Endothelial cell of umbilical vein (primary cell): ENCODE measurements around the gene SRRM3. TPM values are rescaled to one million over a fixed set of nuclear protein-coding genes. Genes with fewer than 3 reads are reported as not detected.

Source experiments
- BruUV-seq: library from RNA; stranded (reverse); fragments of 400-500 nt; replicated peaks from 2 replicates; lab custom pipeline; 2021; lab: Mats Ljungman, UMichigan
- CTCF ChIA-PET: fragments of 300-600, 350-600 bp; sonication (Branson Sonifier 250); formaldehyde crosslinking; loops from one replicate; lab custom pipeline; 2021; ENCODE audit warnings: antibody characterized with exemption, inconsistent platforms; lab: Charles Lee
- POLR2A ChIA-PET: fragments of 300-600, 350-600 bp; sonication (Branson Sonifier 250); formaldehyde crosslinking; loops from one replicate; lab custom pipeline; 2021; ENCODE audit warnings: antibody characterized with exemption, inconsistent platforms; lab: Charles Lee
- DNase-seq: peaks from one replicate; pipeline ENCODE4 v3.0.0-alpha.2; 2011; ENCODE audit warnings: low read depth, low spot score
- FAIRE-seq: peaks from 2 replicates; lab custom pipeline; 2011; peaks lifted over from hg19 to GRCh38; lab: Jason Lieb, UNC
- H2AFZ ChIP-seq: 2 replicates; pipeline ENCODE4 v1.6.0; 2012; ENCODE audit warnings: low read depth, low read length, control low read depth, inconsistent platforms
- H3K27ac ChIP-seq: 2 replicates; pipeline ENCODE4 v1.5.1; 2011; ENCODE audit warnings: low read depth, mild to moderate bottlenecking, control low read depth, low read length, moderate library complexity; ENCODE audit not compliant: insufficient read depth
- H3K27me3 ChIP-seq, 2 experiments: 2 replicates each; pipeline versions ENCODE4 v1.6.0 to v1.6.1; 2011; ENCODE audit warnings: low read length in 2 of 2, mixed read lengths in 1 of 2; ENCODE audit not compliant: control insufficient read depth in 2 of 2, insufficient read depth in 2 of 2
- H3K36me3 ChIP-seq, 2 experiments: 2 replicates in 1 of 2; 3 replicates in 1 of 2; pipeline ENCODE4 v1.5.1; 2011; ENCODE audit warnings: low read length in 2 of 2, mild to moderate bottlenecking in 1 of 2, moderate library complexity in 1 of 2; ENCODE audit not compliant: control insufficient read depth in 2 of 2, insufficient read depth in 2 of 2; ENCODE audit errors: extremely low read depth in 1 of 2
- H3K4me1 ChIP-seq: 3 replicates; pipeline ENCODE4 v1.5.1; 2011; ENCODE audit warnings: mild to moderate bottlenecking, low read length; ENCODE audit not compliant: control insufficient read depth, insufficient read depth; ENCODE audit errors: extremely low read depth
- H3K4me2 ChIP-seq: 2 replicates; pipeline ENCODE4 v1.6.1; 2011; ENCODE audit warnings: low read length, control low read depth, mixed read lengths; ENCODE audit not compliant: insufficient read depth
- H3K4me3 ChIP-seq, 3 experiments: fragments of 200-600 bp in 1 of 3; sonication (generic), shearing (Covaris generic) in 1 of 3; replicated peaks in 1 of 3; 2 replicates each; pipeline ENCODE4 v1.5.1; 2011 to 2016; ENCODE audit warnings: control low read depth in 3 of 3, low read length in 3 of 3, mild to moderate bottlenecking in 2 of 3, inconsistent platforms in 1 of 3, low read depth in 1 of 3, moderate library complexity in 1 of 3; ENCODE audit not compliant: insufficient read depth in 1 of 3
- H3K79me2 ChIP-seq: 2 replicates; pipeline ENCODE4 v1.6.0; 2012; ENCODE audit warnings: low read length, inconsistent platforms; ENCODE audit not compliant: control insufficient read depth, insufficient read depth
- H3K9ac ChIP-seq: replicated peaks from 2 replicates; pipeline ENCODE3; 2011; ENCODE audit warnings: low read length, control low read depth; ENCODE audit not compliant: insufficient read depth; ENCODE audit errors: extremely low read depth
- H3K9me1 ChIP-seq: replicated peaks from 3 replicates; pipeline ENCODE4 v1.6.0; 2011; ENCODE audit warnings: mild to moderate bottlenecking, low read length; ENCODE audit not compliant: control insufficient read depth, insufficient read depth; ENCODE audit errors: extremely low read depth
- H3K9me3 ChIP-seq: replicated peaks from 2 replicates; pipeline ENCODE4 v1.5.1; 2012; ENCODE audit warnings: low read length, inconsistent platforms; ENCODE audit not compliant: control insufficient read depth, insufficient read depth
- H4K20me1 ChIP-seq: replicated peaks from 2 replicates; pipeline ENCODE3; 2011; ENCODE audit warnings: mild to moderate bottlenecking, low read length; ENCODE audit not compliant: control insufficient read depth, insufficient read depth; ENCODE audit errors: extremely low read depth
- CTCF ChIP-seq, 2 donors: IDR thresholded peaks; 1 replicate in 1 of 2; 2 replicates in 1 of 2; pipeline ENCODE4 v1.5.1; 2011; ENCODE audit warnings: low read length in 2 of 2, mild to moderate bottlenecking in 2 of 2, moderate library complexity in 2 of 2, control low read depth in 1 of 2, inconsistent platforms in 1 of 2, low read depth in 1 of 2; ENCODE audit not compliant: insufficient read depth in 1 of 2; ENCODE audit errors: extremely low read depth in 1 of 2
- EZH2 ChIP-seq: IDR thresholded peaks from 2 replicates; pipeline ENCODE4 v1.6.1; 2012; ENCODE audit warnings: borderline replicate concordance, low read depth, mild to moderate bottlenecking, moderate library complexity, low read length, inconsistent platforms; ENCODE audit not compliant: severe bottlenecking
- FOS ChIP-seq: IDR thresholded peaks from 2 replicates; pipeline ENCODE4 v1.6.1; 2011; ENCODE audit warnings: mild to moderate bottlenecking, low read length, moderate library complexity, borderline replicate concordance; ENCODE audit not compliant: insufficient read depth
- GATA2 ChIP-seq: IDR thresholded peaks from 2 replicates; pipeline ENCODE4 v1.7.0; 2011; ENCODE audit warnings: low read depth, mild to moderate bottlenecking, moderate library complexity, mixed read lengths, low read length; ENCODE audit not compliant: insufficient read length, insufficient read depth
- JUN ChIP-seq: IDR thresholded peaks from 2 replicates; pipeline ENCODE4 v1.6.1; 2011; ENCODE audit warnings: borderline replicate concordance, low read depth; ENCODE audit not compliant: insufficient read length, insufficient read depth
- MAX ChIP-seq: IDR thresholded peaks from 2 replicates; pipeline ENCODE4 v1.6.1; 2011; ENCODE audit not compliant: insufficient read depth, insufficient read length
- MYC ChIP-seq: IDR thresholded peaks from one replicate; pipeline ENCODE4 v1.6.1; 2011; ENCODE audit warnings: mild to moderate bottlenecking, low read depth, low read length
- POLR2A ChIP-seq: IDR thresholded peaks from 2 replicates; pipeline ENCODE4 v1.6.1; 2012; ENCODE audit warnings: low read depth, mild to moderate bottlenecking, control low read depth, low read length
- POLR2AphosphoS5 ChIP-seq: IDR thresholded peaks from 2 replicates; pipeline ENCODE4 v1.6.1; 2012; ENCODE audit warnings: low read depth, mild to moderate bottlenecking, control low read depth, low read length, moderate library complexity; ENCODE audit not compliant: insufficient read depth
- dilution Hi-C: fragments of 300-500 bp; cut with MboI; formaldehyde crosslinking; loops from one replicate; pipeline ENCODE4 v1.15.0; 2019; ENCODE audit warnings: low sequenced_read_pairs; ENCODE audit not compliant: extremely low pct_ligation_motif_present
- intact Hi-C: fragments of 100-400 bp; cut with micrococcal nuclease; formaldehyde crosslinking; loops from one replicate; pipeline ENCODE4 v1.10.0; 2022
- polyA plus RNA-seq, 4 experiments: library from polyadenylated mRNA; depleted of rRNA in 3 of 4; stranded (reverse) in 3 of 4; unstranded in 1 of 4; fragments of >200 nt; gene quantifications; 2 replicates each; pipeline versions ENCODE4 v1.2.1 to v1.2.3, GENCODE V29; 2011 to 2012; ENCODE audit warnings: missing spikeins in 1 of 4
- total RNA-seq: library from RNA; stranded (reverse); gene quantifications from 2 replicates; pipeline ENCODE4 v1.2.3, GENCODE V29; 2021

SRRM3 gene
- total and polyA plus RNA-seq, 2 donors (not counting 3 experiments of a cell fraction or from before 2014, with no cell fraction given) = 4.4 to 5.4 TPM

- TF ChIP-seq POLR2A = no peak
- no peak for TF ChIP-seq JUN
- no peak for TF ChIP-seq MAX
- TF ChIP-seq POLR2AphosphoS5 = no peak
- H3K4me3 ChIP-seq = no peak overlapping the region
- intact Hi-C loops = loop anchor here (5.0 kb wide), 1 partner anchor 42 kb away; no protein-coding TSS in a partner anchor
- H3K79me2 ChIP-seq = no peaks in the 10 kb centered on the region
- ChIA-PET POLR2A (no interaction called here), CTCF (interaction anchor here (1.0 to 1.8 kb wide), 2 partner anchors 23 to 59 kb away, joined by 3 to 7 read pairs; partner anchors contain the start of gene SRRM3)
- peaks cover 0 to 4% of the 10 kb centered on the region in 2 experiments for H3K27me3 ChIP-seq
- H3K9me1 ChIP-seq = no peaks in the 10 kb centered on the region
- no peaks in the 10 kb centered on the region for H3K4me1 ChIP-seq
- H3K36me3 ChIP-seq = no peaks in the 10 kb centered on the region
- FAIRE-seq (peak; percentile 65), DNase-seq (peak; percentile 15)
- no peak overlapping the region for H3K4me2 ChIP-seq
- H3K27ac ChIP-seq = no peak overlapping the region
- dilution Hi-C loops = no loop called here
- no peaks in the 10 kb centered on the region for H4K20me1 ChIP-seq
- BruUV-seq = no TSS peak
- no peak overlapping the region for H3K9ac ChIP-seq
- no peak overlapping the region for H2AFZ ChIP-seq
- no peaks in the 10 kb centered on the region for H3K9me3 ChIP-seq
Observed at GRCh38 chr7:76225379-76225778, 23.7 kb downstream of the SRRM3 start.

- dilution Hi-C loops = no loop called here
Observed at GRCh38 chr7:76225951-76226350, 24.3 kb downstream of the SRRM3 start.

More at GRCh38 chr7:76225951-76226350, 24.3 kb downstream of the SRRM3 start:
- TF ChIP-seq EZH2 (no peak), MYC (no peak), FOS (no peak), POLR2A (no peak), POLR2AphosphoS5 (no peak), GATA2 (no peak), JUN (no peak), MAX (no peak), CTCF (IDR thresholded peaks at IDR 0.05; ENCODE audit: extremely low read depth in 1 of 2, insufficient read depth in 1 of 2, low read depth in 1 of 2, low read length in 2 of 2) (no peak)
- Histone ChIP-seq H3K36me3 (no peaks in the 10 kb centered on the region), H3K4me1 (no peaks in the 10 kb centered on the region), H4K20me1 (no peaks in the 10 kb centered on the region), H2AFZ (no peak overlapping the region), H3K27ac (no peak overlapping the region), H3K4me3 (no peak overlapping the region), H3K4me2 (no peak overlapping the region), H3K79me2 (no peaks in the 10 kb centered on the region), H3K9me3 (no peaks in the 10 kb centered on the region), H3K9ac (no peak overlapping the region), H3K9me1 (no peaks in the 10 kb centered on the region), H3K27me3 (peaks cover 0 to 4% of the 10 kb centered on the region in 2 experiments)
- no TSS peak for BruUV-seq
- DNase-seq = no peak
- FAIRE-seq = no peak
- CTCF ChIA-PET = interaction anchor here (1.0 to 1.8 kb wide), 2 partner anchors 24 to 59 kb away, joined by 3 to 7 read pairs; partner anchors contain the start of gene SRRM3
- intact Hi-C loops = loop anchor here (5.0 kb wide), 1 partner anchor 41 kb away; no protein-coding TSS in a partner anchor
- POLR2A ChIA-PET = no interaction called here
